ENCODE measurements around the gene PSORS1C1. TPM values are rescaled to one million over a fixed set of nuclear protein-coding genes. Genes with fewer than 3 reads are reported as not detected.

The PSORS1C1 gene
- total RNA-seq, 1 experiment from 2014 or later = 0.48 TPM

GRCh38 chr6:31158863-31159855 lies 44.6 kb downstream of the PSORS1C1 start:
- no peak overlapping the region for H3K56ac ChIP-seq (ENCODE audit: insufficient read length, low read depth, low read length)
- H3K4me3 Mint-ChIP-seq = peak overlapping the region; percentile 92
- peak; percentile 78 for DNase-seq
- WGBS (ENCODE audit: extremely low coverage, insufficient read length, low lambda C conversion rate) = no CpG with 5 or more reads among the region's 35 CpGs
- H3K23ac ChIP-seq (ENCODE audit: insufficient read length, low read depth, low read length) = no peak overlapping the region
- H3K27me3 Mint-ChIP-seq (ENCODE audit: low read depth) = peaks cover 2% of the 10 kb centered on the region; the same call in 1 of the 2 replicates
- peaks cover 14% of the 10 kb centered on the region for H3K23me2 ChIP-seq (ENCODE audit: insufficient read length, low read depth, low read length, poor library complexity, severe bottlenecking)
- H3T11ph ChIP-seq (ENCODE audit: low read length) = no peak overlapping the region
- no peak overlapping the region for H3K18ac ChIP-seq (ENCODE audit: insufficient read length, low read depth, low read length)
- no peaks in the 10 kb centered on the region for H3K79me1 ChIP-seq (ENCODE audit: insufficient read depth, low read depth, low read length, poor library complexity, severe bottlenecking)
- no peaks in the 10 kb centered on the region for H3K79me2 ChIP-seq (ENCODE audit: insufficient read depth, low read length)
- H3K9ac ChIP-seq (ENCODE audit: extremely low read depth, insufficient read length, low read length) = peak overlapping the region; percentile 2
- no peaks in the 10 kb centered on the region for H3K27me3 ChIP-seq (ENCODE audit: insufficient read depth, low read length)
- H2BK120ac ChIP-seq (ENCODE audit: low read depth, low read length, poor library complexity, severe bottlenecking) = no peak overlapping the region
- no peak overlapping the region for H3K27ac ChIP-seq (ENCODE audit: insufficient read length, low read depth, low read length)
- no peak overlapping the region for H2BK12ac ChIP-seq (ENCODE audit: insufficient read length, low read depth, low read length)
- no peak overlapping the region for H2BK20ac ChIP-seq (ENCODE audit: low read depth, low read length, poor library complexity, severe bottlenecking)
- no peak overlapping the region for H2AFZ ChIP-seq (ENCODE audit: low read length)
- TF ChIP-seq, protein P1, sequence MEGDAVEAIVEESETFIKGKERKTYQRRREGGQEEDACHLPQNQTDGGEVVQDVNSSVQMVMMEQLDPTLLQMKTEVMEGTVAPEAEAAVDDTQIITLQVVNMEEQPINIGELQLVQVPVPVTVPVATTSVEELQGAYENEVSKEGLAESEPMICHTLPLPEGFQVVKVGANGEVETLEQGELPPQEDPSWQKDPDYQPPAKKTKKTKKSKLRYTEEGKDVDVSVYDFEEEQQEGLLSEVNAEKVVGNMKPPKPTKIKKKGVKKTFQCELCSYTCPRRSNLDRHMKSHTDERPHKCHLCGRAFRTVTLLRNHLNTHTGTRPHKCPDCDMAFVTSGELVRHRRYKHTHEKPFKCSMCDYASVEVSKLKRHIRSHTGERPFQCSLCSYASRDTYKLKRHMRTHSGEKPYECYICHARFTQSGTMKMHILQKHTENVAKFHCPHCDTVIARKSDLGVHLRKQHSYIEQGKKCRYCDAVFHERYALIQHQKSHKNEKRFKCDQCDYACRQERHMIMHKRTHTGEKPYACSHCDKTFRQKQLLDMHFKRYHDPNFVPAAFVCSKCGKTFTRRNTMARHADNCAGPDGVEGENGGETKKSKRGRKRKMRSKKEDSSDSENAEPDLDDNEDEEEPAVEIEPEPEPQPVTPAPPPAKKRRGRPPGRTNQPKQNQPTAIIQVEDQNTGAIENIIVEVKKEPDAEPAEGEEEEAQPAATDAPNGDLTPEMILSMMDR (conservative IDR thresholded peaks at IDR 0.05) = peak; percentile 54
- H2BK15ac ChIP-seq (ENCODE audit: low read depth, low read length) = no peak overlapping the region
- H3K4me1 ChIP-seq (ENCODE audit: insufficient read depth, low read length) = peaks cover 11% of the 10 kb centered on the region; the same call in 1 of the 2 replicates
- H4K8ac ChIP-seq (replicated peaks; ENCODE audit: insufficient read length, low read depth, low read length) = no peak overlapping the region
- peak overlapping the region; percentile 93 for H3K4me2 ChIP-seq (ENCODE audit: insufficient read depth, insufficient read length, low read length)
- no peaks in the 10 kb centered on the region for H3K9me3 ChIP-seq (ENCODE audit: control insufficient read depth, low read depth, low read length)
- no peaks in the 10 kb centered on the region for H3K9me3 Mint-ChIP-seq
- H4K91ac ChIP-seq (ENCODE audit: insufficient read length, low read depth, low read length) = no peak overlapping the region
- no peaks in the 10 kb centered on the region for H4K20me1 ChIP-seq (ENCODE audit: control insufficient read depth, insufficient read depth, insufficient read length)
- H2AK5ac ChIP-seq (ENCODE audit: insufficient read length, low read length) = no peak overlapping the region
- H3K4me1 Mint-ChIP-seq = peaks cover 35 to 47% of the 10 kb centered on the region in 2 experiments
- H4K5ac ChIP-seq (ENCODE audit: insufficient read length, low read depth, low read length) = no peak overlapping the region
- H3K36me3 Mint-ChIP-seq (ENCODE audit: insufficient read depth in 1 of 3, low read depth in 3 of 3) = peaks cover 28 to 59% (median 54%) of the 10 kb centered on the region in 3 experiments; a peak in 6 of 7 replicates
- H3K27ac Mint-ChIP-seq = peak overlapping the region in 2 of 3 experiments; percentile 41 to 94; a peak in 4 of 7 replicates
- H3K14ac ChIP-seq (ENCODE audit: insufficient read depth, low read length) = no peak overlapping the region
- no peak overlapping the region for H3K4ac ChIP-seq (ENCODE audit: low read depth, low read length)
- H2BK5ac ChIP-seq (ENCODE audit: insufficient read length, low read length) = no peak overlapping the region
